Adrenal gland (tissue), 12 donors: ENCODE data around the gene OR2T11. TPM values are rescaled to one million over a fixed set of nuclear protein-coding genes. Genes with fewer than 3 reads are reported as not detected.
"Not testable (repeated sequence)": the region's sequence is repeated elsewhere in the genome, so short reads cannot be mapped to it uniquely, and the experiment has no call there.

Experiments used
- DNase-seq, 7 donors: peaks; one replicate each; pipeline ENCODE4 v3.0.0-alpha.2; 2019 to 2020
- H3K27ac ChIP-seq, 5 donors: fragments of 200-600 bp; sonication (generic) in 4 of 5; 1 replicate in 3 of 5; 2 replicates in 2 of 5; pipeline versions ENCODE4 v1.5.1 to v1.8.0; 2016 to 2020; ENCODE audit warnings: mild to moderate bottlenecking in 1 of 5
- H3K27me3 ChIP-seq: fragments of 200-600 bp; 2 replicates; pipeline ENCODE4 v1.8.0; 2021
- H3K36me3 ChIP-seq, 2 donors: fragments of 200-600 bp; replicated peaks in 1 of 2; 1 replicate in 1 of 2; 2 replicates in 1 of 2; pipeline versions ENCODE4 v1.5.1 to v1.8.0; 2018 to 2022
- H3K4me1 ChIP-seq, 2 donors: fragments of 200-600 bp; replicated peaks in 1 of 2; 1 replicate in 1 of 2; 2 replicates in 1 of 2; pipeline versions ENCODE4 v1.5.1 to v1.8.0; 2018 to 2021
- H3K4me3 ChIP-seq, 4 donors: fragments of 200-600 bp; sonication (generic) in 3 of 4; one replicate each; pipeline ENCODE4 v1.5.1; 2016 to 2018
- H3K9me3 ChIP-seq, 3 donors: fragments of 200-600 bp; sonication (generic) in 1 of 3; replicated peaks in 1 of 3; 1 replicate in 2 of 3; 2 replicates in 1 of 3; pipeline versions ENCODE4 v1.5.1 to v1.8.0; 2016 to 2021
- CTCF ChIP-seq, 6 experiments: fragments of 450-650 bp in 4 of 6; fragments of 200-600 bp in 2 of 6; sonication (generic) in 1 of 6; IDR thresholded peaks; 1 replicate in 5 of 6; 2 replicates in 1 of 6; pipeline versions ENCODE4 v1.5.1 to v1.8.0; 2016 to 2021; ENCODE audit warnings: antibody characterized with exemption in 6 of 6, mild to moderate bottlenecking in 2 of 6, moderate library complexity in 1 of 6
- POLR2A ChIP-seq, 2 donors: fragments of 450-650 bp; IDR thresholded peaks; one replicate each; pipeline ENCODE4 v1.6.1; 2017; ENCODE audit warnings: antibody characterized with exemption in 2 of 2, mild to moderate bottlenecking in 2 of 2, moderate library complexity in 1 of 2
- WGBS, 4 donors: extraction: QIAGEN DNeasy Blood & Tissue Kit in 2 of 4; methylation state at CpG; one replicate each; pipeline versions ENCODE4 v1.1.5 to v1.1.7; 2013 to 2017; 5-methylcytosine and 5-hydroxymethylcytosine counted together
- intact Hi-C, 2 donors: fragments of 100-400 bp; cut with DNase I; formaldehyde crosslinking; loops; one replicate each; pipeline versions ENCODE4 v1.14.1 to v1.15.0; 2022 to 2023
- polyA plus RNA-seq, 3 donors: library from polyadenylated mRNA; stranded (reverse); fragments of 200-250 nt in 2 of 3; fragments of 350-450 nt in 1 of 3; fragmentation: Illumina TruSeq in 1 of 3; extraction: RNeasy Lipid Tissue Mini Kit (QIAGEN cat#74804) in 1 of 3; gene quantifications; one replicate each; pipeline ENCODE4 v1.2.3, GENCODE V29; 2013 to 2014
- total RNA-seq, 9 donors: library from RNA; depleted of rRNA in 4 of 9; stranded (reverse); fragments of >200 nt in 4 of 9; fragments of 120-200 nt in 1 of 9; fragmentation: NEBNext Ultra II Directional in 1 of 9; extraction: Animal tissue kit (Norgen Biotek cat#: 25700) in 1 of 9; gene quantifications; one replicate each; pipeline versions ENCODE4 v1.1.0 to v1.2.4, GENCODE V29; 2013 to 2023
- donor health status: healthy with polysubstance abuse.
- donor health status: Bipolar disorder and iron deficiency.
- donor health status: DM: yes; HTN: yes; CAD: no.
- donor health status: DM: no; HTN: no; CAD: no.
- donor health status: DM: no; HTN: no; CAD: no.
- donor health status: DM: yes; HTN: yes; CAD: no.

Gene OR2T11
- total and polyA plus RNA-seq, 12 donors: not detected

- H3K36me3 ChIP-seq, H3K4me3 ChIP-seq, H3K27ac ChIP-seq, H3K27me3 ChIP-seq, H3K4me1 ChIP-seq, intact Hi-C loops, H3K9me3 ChIP-seq, DNase-seq: not testable (repeated sequence)
- WGBS, 4 donors: no CpG with 5 or more reads among the region's 4 CpGs
These were observed 8.2 kb upstream of the OR2T11 start for GRCh38 chr1:248642971-248643651.

- DNase-seq, intact Hi-C loops, H3K4me1 ChIP-seq, H3K27me3 ChIP-seq, H3K4me3 ChIP-seq, H3K27ac ChIP-seq, H3K9me3 ChIP-seq, H3K36me3 ChIP-seq: not testable (repeated sequence)
- WGBS, 4 donors: 93% methylated on average over 4 of the region's 5 CpGs; no CpG with 5 or more reads in 3 of the 4 donors
These were observed 6.7 kb upstream of the OR2T11 start for GRCh38 chr1:248641583-248641982.

GRCh38 chr1:248640906-248641305 lies 6.0 kb upstream of the OR2T11 start:
- WGBS, 4 donors: no CpG with 5 or more reads among the region's 3 CpGs

GRCh38 chr1:248639652-248640051 lies 4.8 kb upstream of the OR2T11 start:
- H3K9me3 ChIP-seq, H3K27ac ChIP-seq, H3K4me3 ChIP-seq, H3K4me1 ChIP-seq, intact Hi-C loops, H3K27me3 ChIP-seq, DNase-seq, H3K36me3 ChIP-seq: not testable (repeated sequence)
- WGBS, 4 donors: no CpG with 5 or more reads among the region's 5 CpGs

More at GRCh38 chr1:248640906-248641305, 6.0 kb upstream of the OR2T11 start:
- H3K27ac ChIP-seq, H3K4me3 ChIP-seq, H3K4me1 ChIP-seq, H3K9me3 ChIP-seq, H3K27me3 ChIP-seq, DNase-seq, intact Hi-C loops, H3K36me3 ChIP-seq: not testable (repeated sequence)

GRCh38 chr1:248636612-248637011 lies 1.7 kb upstream of the OR2T11 start:
- H3K27ac ChIP-seq, H3K36me3 ChIP-seq, DNase-seq, intact Hi-C loops, H3K4me3 ChIP-seq, H3K9me3 ChIP-seq, H3K4me1 ChIP-seq, H3K27me3 ChIP-seq: not testable (repeated sequence)
- WGBS, 4 donors: 38 to 60% (median 46%) methylated on average over 2 to 3 of the region's 5 CpGs

GRCh38 chr1:248631354-248632008 lies 3.4 kb downstream of the OR2T11 start:
- intact Hi-C loops: no loop called here
- WGBS, 4 donors: 66 to 77% (median 71%) methylated on average over 7 of the region's 7 CpGs
- no peaks in the 10 kb centered on the region for H3K36me3 ChIP-seq
- no peaks in the 10 kb centered on the region for H3K4me1 ChIP-seq
- no peak overlapping the region for H3K4me3 ChIP-seq
- no peak for DNase-seq
- H3K9me3 ChIP-seq: no peaks in the 10 kb centered on the region
- no peaks in the 10 kb centered on the region for H3K27me3 ChIP-seq
- TF ChIP-seq POLR2A (IDR thresholded peaks at IDR 0.05): no peak
- TF ChIP-seq CTCF (IDR thresholded peaks at IDR 0.05): no peak
- H3K27ac ChIP-seq: no peak overlapping the region

- DNase-seq: no peak
- H3K4me3 ChIP-seq: no peak overlapping the region
- TF ChIP-seq POLR2A (IDR thresholded peaks at IDR 0.05) (no peak), CTCF (IDR thresholded peaks at IDR 0.05) (no peak)
- H3K9me3 ChIP-seq: no peaks in the 10 kb centered on the region
- no peaks in the 10 kb centered on the region for H3K27me3 ChIP-seq
- 56 to 75% (median 62%) methylated on average over 2 of the region's 2 CpGs for WGBS, 4 donors
- no peak overlapping the region for H3K27ac ChIP-seq
- no peaks in the 10 kb centered on the region for H3K4me1 ChIP-seq
- no peaks in the 10 kb centered on the region for H3K36me3 ChIP-seq
- intact Hi-C loops: no loop called here
These were observed 4.3 kb downstream of the OR2T11 start for GRCh38 chr1:248630551-248630950.
